GM12801 (cell line): ENCODE measurements around the gene CD59.

Experiments
- TF ChIP-seq, protein P1 (sequence below): IDR thresholded peaks from one replicate; pipeline ENCODE4 v1.5.1; 2011; ENCODE audit warnings: control low read depth; ENCODE audit not compliant: insufficient read length; ENCODE audit errors: extremely low read depth

Gene CD59

DNA sequence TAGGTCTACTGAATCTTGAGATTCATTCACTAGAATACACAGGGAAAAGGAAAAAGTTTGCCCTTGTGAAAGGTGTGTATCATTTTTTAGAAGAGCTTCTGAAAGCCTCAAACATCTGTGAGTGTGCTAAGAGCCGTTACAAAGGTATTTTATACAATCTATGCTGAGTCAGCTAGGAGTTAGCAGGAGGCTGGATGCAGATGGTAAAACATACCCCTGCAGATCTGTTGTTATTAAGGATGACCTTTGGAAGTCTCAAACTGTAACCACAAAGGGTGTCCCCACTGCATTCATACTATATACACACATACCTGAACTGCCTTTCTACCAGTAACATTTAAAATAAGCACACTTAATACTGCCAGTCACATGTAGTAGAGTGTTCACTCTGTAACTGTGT lies 27.2 kb downstream of the CD59 start:
- TF ChIP-seq, protein P1, sequence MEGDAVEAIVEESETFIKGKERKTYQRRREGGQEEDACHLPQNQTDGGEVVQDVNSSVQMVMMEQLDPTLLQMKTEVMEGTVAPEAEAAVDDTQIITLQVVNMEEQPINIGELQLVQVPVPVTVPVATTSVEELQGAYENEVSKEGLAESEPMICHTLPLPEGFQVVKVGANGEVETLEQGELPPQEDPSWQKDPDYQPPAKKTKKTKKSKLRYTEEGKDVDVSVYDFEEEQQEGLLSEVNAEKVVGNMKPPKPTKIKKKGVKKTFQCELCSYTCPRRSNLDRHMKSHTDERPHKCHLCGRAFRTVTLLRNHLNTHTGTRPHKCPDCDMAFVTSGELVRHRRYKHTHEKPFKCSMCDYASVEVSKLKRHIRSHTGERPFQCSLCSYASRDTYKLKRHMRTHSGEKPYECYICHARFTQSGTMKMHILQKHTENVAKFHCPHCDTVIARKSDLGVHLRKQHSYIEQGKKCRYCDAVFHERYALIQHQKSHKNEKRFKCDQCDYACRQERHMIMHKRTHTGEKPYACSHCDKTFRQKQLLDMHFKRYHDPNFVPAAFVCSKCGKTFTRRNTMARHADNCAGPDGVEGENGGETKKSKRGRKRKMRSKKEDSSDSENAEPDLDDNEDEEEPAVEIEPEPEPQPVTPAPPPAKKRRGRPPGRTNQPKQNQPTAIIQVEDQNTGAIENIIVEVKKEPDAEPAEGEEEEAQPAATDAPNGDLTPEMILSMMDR = no peak

DNA sequence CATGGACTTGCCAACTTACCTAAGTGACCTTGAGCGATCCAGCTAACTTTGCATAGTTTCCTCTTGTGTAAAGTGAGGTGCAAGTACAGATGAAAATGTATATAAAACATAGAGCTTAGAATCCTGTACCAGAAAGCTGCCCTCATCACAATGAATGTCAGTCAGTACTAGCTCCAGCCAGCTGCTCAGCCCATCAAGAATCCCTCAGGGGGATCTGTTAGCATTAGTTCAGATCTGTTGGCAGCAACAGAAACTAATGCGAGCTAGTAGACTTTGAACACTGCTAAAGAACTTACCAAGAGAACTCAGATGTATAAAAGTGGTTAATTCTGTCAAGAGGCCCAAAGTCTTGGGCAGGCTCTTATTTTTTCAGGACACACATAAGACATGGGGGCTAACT lies 29.3 kb downstream of the CD59 start:
- TF ChIP-seq, protein P1 = no peak

GRCh38 chr11:33706546-33706945 lies 29.7 kb downstream of the CD59 start:
- TF ChIP-seq, protein P1 = no peak

GRCh38 chr11:33704240-33705002 lies 31.8 kb downstream of the CD59 start:
- TF ChIP-seq, protein P1 = no peak

- TF ChIP-seq, protein P1 = no peak
Measured at GRCh38 chr11:33703788-33704187, 32.4 kb downstream of the CD59 start.

GRCh38 chr11:33703234-33703633 lies 33.0 kb downstream of the CD59 start:
- TF ChIP-seq, protein P1 = no peak

DNA sequence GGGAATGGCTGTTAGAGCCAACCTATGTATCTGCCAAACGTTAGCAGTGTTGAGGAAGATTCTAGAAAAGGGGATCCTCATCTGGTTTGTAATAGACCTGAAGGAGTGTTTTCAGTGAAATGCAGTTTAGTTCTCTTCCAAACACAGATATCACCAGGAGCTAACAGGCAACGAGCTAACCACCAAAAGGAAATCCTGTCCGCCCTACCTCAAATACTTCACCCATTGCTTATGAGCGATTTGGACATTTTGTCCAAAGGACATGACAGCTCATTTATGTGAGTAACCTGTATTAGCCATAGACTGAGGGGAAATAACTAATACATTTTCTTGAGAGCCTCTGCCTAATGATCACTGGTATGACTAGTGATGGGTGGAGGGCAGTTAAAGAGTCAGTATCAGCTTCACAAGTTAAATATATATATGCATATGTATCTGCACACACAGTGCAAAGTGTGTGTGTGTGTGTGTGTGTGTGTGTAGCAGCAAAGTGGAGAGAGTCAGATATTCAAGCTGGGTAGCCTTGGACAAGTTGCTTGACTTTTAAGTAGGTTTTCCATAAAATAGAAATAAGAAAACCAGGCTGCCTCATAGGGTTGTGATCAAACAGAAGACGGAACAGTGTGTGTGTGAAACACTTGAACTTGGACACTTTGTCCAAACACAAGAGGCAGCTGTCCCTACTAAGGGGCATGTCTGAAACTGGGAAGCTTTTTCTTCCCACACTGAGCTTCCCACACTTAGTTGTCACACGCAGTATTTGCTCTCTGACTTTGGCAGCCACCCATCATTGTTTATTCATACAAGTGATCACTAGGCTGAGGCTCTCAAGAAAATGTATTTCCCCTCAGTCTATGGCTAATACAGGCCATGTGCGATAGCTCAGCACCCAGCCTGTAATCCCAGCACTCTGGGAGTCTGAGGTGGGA lies 34.7 kb downstream of the CD59 start:
- TF ChIP-seq, protein P1 = no peak
